ENCODE measurements around the gene MYBPHL.

GRCh38 chr1:109265016-109265415 is 41.8 kb downstream of the MYBPHL start:
- TF ChIP-seq CTCF (IDR thresholded peaks at IDR 0.05 in 4 of 5, conservative IDR thresholded peaks at IDR 0.05 in 1 of 5) (no peak), POLR2A (IDR thresholded peaks at IDR 0.05) (no peak)
